Keratinocyte (primary cell): ENCODE results near the gene MED27. TPM values are rescaled to one million over a fixed set of nuclear protein-coding genes. Genes with fewer than 3 reads are reported as not detected.
"Not testable (repeated sequence)": the region's sequence is repeated elsewhere in the genome, so short reads cannot be mapped to it uniquely, and the experiment has no call there.

Experiments used
- DNase-seq: peaks from one replicate; pipeline ENCODE4 v3.0.0-alpha.2; 2011; ENCODE audit warnings: low read depth, missing footprints, low spot score
- FAIRE-seq: peaks from 2 replicates; lab custom pipeline; 2011; peaks lifted over from hg19 to GRCh38; lab: Jason Lieb, UNC
- H2AFZ ChIP-seq: 2 replicates; pipeline ENCODE4 v1.6.0; 2012; ENCODE audit warnings: low read length, control low read depth, inconsistent platforms; ENCODE audit not compliant: control insufficient read depth
- H3K27ac ChIP-seq: 2 replicates; pipeline ENCODE4 v1.5.1; 2011; ENCODE audit warnings: low read length; ENCODE audit not compliant: control insufficient read depth, insufficient read depth
- H3K27me3 ChIP-seq: 3 replicates; pipeline ENCODE4 v1.6.0; 2011; ENCODE audit warnings: low read length; ENCODE audit not compliant: control insufficient read depth, insufficient read depth; ENCODE audit errors: extremely low read depth
- H3K36me3 ChIP-seq, 2 experiments: 2 replicates in 1 of 2; 3 replicates in 1 of 2; pipeline ENCODE4 v1.5.1; 2011; ENCODE audit warnings: low read length in 2 of 2, mild to moderate bottlenecking in 1 of 2; ENCODE audit not compliant: control insufficient read depth in 2 of 2, insufficient read depth in 2 of 2; ENCODE audit errors: extremely low read depth in 1 of 2
- H3K4me1 ChIP-seq: 3 replicates; pipeline ENCODE4 v1.5.1; 2011; ENCODE audit warnings: low read length; ENCODE audit not compliant: control insufficient read depth, insufficient read depth; ENCODE audit errors: extremely low read depth
- H3K4me2 ChIP-seq: 3 replicates; pipeline ENCODE4 v1.6.0; 2011; ENCODE audit warnings: low read depth, low read length; ENCODE audit not compliant: control insufficient read depth, insufficient read depth; ENCODE audit errors: extremely low read depth
- H3K4me3 ChIP-seq, 3 experiments: fragments of 200-600 bp in 1 of 3; sonication (generic) in 1 of 3; 2 replicates in 2 of 3; 3 replicates in 1 of 3; pipeline ENCODE4 v1.5.1; 2011 to 2016; ENCODE audit warnings: low read length in 3 of 3, mild to moderate bottlenecking in 3 of 3, control low read depth in 2 of 3, inconsistent platforms in 1 of 3, low read depth in 1 of 3, mixed read lengths in 1 of 3, mixed run types in 1 of 3, moderate library complexity in 1 of 3; ENCODE audit not compliant: control insufficient read depth in 2 of 3, insufficient read depth in 2 of 3; ENCODE audit errors: extremely low read depth in 1 of 3
- H3K79me2 ChIP-seq: 2 replicates; pipeline ENCODE4 v1.6.0; 2012; ENCODE audit warnings: low read length; ENCODE audit not compliant: control insufficient read depth, insufficient read depth
- H3K9ac ChIP-seq: 3 replicates; pipeline ENCODE4 v1.6.0; 2011; ENCODE audit warnings: low read length; ENCODE audit not compliant: control insufficient read depth, insufficient read depth; ENCODE audit errors: extremely low read depth
- H3K9me1 ChIP-seq: 3 replicates; pipeline ENCODE4 v1.6.0; 2011; ENCODE audit warnings: low read length; ENCODE audit not compliant: control insufficient read depth, insufficient read depth; ENCODE audit errors: extremely low read depth
- H3K9me3 ChIP-seq: 2 replicates; pipeline ENCODE4 v1.5.1; 2012; ENCODE audit warnings: low read depth, low read length; ENCODE audit not compliant: control insufficient read depth
- H4K20me1 ChIP-seq: 3 replicates; pipeline ENCODE4 v1.6.0; 2011; ENCODE audit warnings: low read length; ENCODE audit not compliant: control insufficient read depth, insufficient read depth; ENCODE audit errors: extremely low read depth
- EZH2 ChIP-seq: IDR thresholded peaks from one replicate; pipeline ENCODE4 v1.6.1; 2012; ENCODE audit warnings: inconsistent platforms, mild to moderate bottlenecking, low read length, moderate library complexity
- dilution Hi-C: fragments of 300-500 bp; cut with MboI; formaldehyde crosslinking; loops from one replicate; pipeline ENCODE4 v1.7.0; 2020; ENCODE audit warnings: low sequenced_read_pairs; ENCODE audit not compliant: extremely low pct_ligation_motif_present
- polyA plus RNA-seq, 5 experiments: library from polyadenylated mRNA; depleted of rRNA in 3 of 5; stranded (reverse) in 3 of 5; stranded (forward) in 1 of 5; unstranded in 1 of 5; fragments of >200 nt; gene quantifications; 1 replicate in 1 of 5; 2 replicates in 3 of 5; 3 replicates in 1 of 5; pipeline versions ENCODE4 v1.2.1 to v1.2.3, GENCODE V29; 2011 to 2012; ENCODE audit warnings: missing spikeins in 2 of 5, low read depth in 1 of 5, low replicate concordance in 1 of 5
- TF ChIP-seq, protein P1 (sequence below), 3 experiments: IDR thresholded peaks in 1 of 3; conservative IDR thresholded peaks in 1 of 3; optimal IDR thresholded peaks in 1 of 3; 2 replicates in 2 of 3; 3 replicates in 1 of 3; pipeline versions ENCODE3 to v1.5.1; 2011; ENCODE audit warnings: low read length in 3 of 3, mild to moderate bottlenecking in 3 of 3, moderate library complexity in 2 of 3, control low read depth in 1 of 3, inconsistent platforms in 1 of 3; ENCODE audit not compliant: insufficient read depth in 2 of 3; ENCODE audit errors: extremely low read depth in 1 of 3

Gene MED27
- polyA plus RNA-seq, 1 donor (not counting 4 experiments of a cell fraction or from before 2014, with no cell fraction given) = 39.0 TPM

DNA sequence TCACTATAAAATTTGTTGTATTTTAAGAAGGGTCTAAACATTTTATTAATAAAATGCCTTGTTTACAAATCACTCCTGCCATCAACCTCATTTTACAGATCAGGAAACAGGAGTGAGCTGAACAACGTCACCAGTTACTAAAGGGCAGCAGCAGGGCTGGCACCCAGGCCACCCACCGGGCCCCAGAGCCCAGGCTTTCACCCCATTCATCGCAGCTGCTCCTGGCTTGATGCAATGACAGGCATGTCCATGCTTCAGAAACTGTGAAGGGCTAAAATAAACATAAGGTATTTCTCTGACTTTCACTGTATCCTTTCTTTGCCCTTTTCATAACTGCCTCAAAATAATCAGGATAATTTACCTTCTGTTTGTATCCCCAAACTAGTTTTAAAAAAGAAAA lies 18.1 kb downstream of the MED27 start:
- dilution Hi-C loops = no loop called here
- Histone ChIP-seq H3K4me2 (no peak overlapping the region), H3K4me3 (no peak overlapping the region), H3K79me2 (peaks cover 67% of the 10 kb centered on the region), H4K20me1 (peaks cover 12% of the 10 kb centered on the region), H3K4me1 (peaks cover 5% of the 10 kb centered on the region), H2AFZ (no peak overlapping the region), H3K27me3 (no peaks in the 10 kb centered on the region), H3K27ac (no peak overlapping the region), H3K36me3 (peaks cover 0 to 5% of the 10 kb centered on the region in 2 experiments), H3K9me3 (no peaks in the 10 kb centered on the region), H3K9ac (no peak overlapping the region), H3K9me1 (no peaks in the 10 kb centered on the region)
- FAIRE-seq (no peak), DNase-seq (no peak)
- no peak for TF ChIP-seq EZH2
- TF ChIP-seq, protein P1, sequence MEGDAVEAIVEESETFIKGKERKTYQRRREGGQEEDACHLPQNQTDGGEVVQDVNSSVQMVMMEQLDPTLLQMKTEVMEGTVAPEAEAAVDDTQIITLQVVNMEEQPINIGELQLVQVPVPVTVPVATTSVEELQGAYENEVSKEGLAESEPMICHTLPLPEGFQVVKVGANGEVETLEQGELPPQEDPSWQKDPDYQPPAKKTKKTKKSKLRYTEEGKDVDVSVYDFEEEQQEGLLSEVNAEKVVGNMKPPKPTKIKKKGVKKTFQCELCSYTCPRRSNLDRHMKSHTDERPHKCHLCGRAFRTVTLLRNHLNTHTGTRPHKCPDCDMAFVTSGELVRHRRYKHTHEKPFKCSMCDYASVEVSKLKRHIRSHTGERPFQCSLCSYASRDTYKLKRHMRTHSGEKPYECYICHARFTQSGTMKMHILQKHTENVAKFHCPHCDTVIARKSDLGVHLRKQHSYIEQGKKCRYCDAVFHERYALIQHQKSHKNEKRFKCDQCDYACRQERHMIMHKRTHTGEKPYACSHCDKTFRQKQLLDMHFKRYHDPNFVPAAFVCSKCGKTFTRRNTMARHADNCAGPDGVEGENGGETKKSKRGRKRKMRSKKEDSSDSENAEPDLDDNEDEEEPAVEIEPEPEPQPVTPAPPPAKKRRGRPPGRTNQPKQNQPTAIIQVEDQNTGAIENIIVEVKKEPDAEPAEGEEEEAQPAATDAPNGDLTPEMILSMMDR (optimal IDR thresholded peaks at IDR 0.05 in 1 of 3, IDR thresholded peaks at IDR 0.05 in 1 of 3, conservative IDR thresholded peaks at IDR 0.05 in 1 of 3; ENCODE audit: extremely low read depth in 1 of 3, insufficient read depth in 2 of 3, low read length in 3 of 3) = no peak

GRCh38 chr9:132059361-132059760 lies 20.3 kb downstream of the MED27 start:
- H3K79me2 ChIP-seq = peaks cover 64% of the 10 kb centered on the region
- H3K36me3 ChIP-seq = peaks cover 0 to 2% of the 10 kb centered on the region in 2 experiments
- no peak overlapping the region for H3K27ac ChIP-seq
- H3K4me2 ChIP-seq = no peak overlapping the region
- no peak overlapping the region for H3K4me3 ChIP-seq
- no peak overlapping the region for H2AFZ ChIP-seq
- H3K4me1 ChIP-seq = peaks cover 7% of the 10 kb centered on the region
- FAIRE-seq (no peak), DNase-seq (no peak)
- dilution Hi-C loops = no loop called here
- H3K9me1 ChIP-seq = no peaks in the 10 kb centered on the region
- peaks cover 8% of the 10 kb centered on the region for H4K20me1 ChIP-seq
- TF ChIP-seq, protein P1 (optimal IDR thresholded peaks at IDR 0.05 in 1 of 3, IDR thresholded peaks at IDR 0.05 in 1 of 3, conservative IDR thresholded peaks at IDR 0.05 in 1 of 3; ENCODE audit: extremely low read depth in 1 of 3, insufficient read depth in 2 of 3, low read length in 3 of 3) = no peak
- no peak for TF ChIP-seq EZH2
- H3K27me3 ChIP-seq = no peaks in the 10 kb centered on the region
- H3K9ac ChIP-seq = no peak overlapping the region
- no peaks in the 10 kb centered on the region for H3K9me3 ChIP-seq

GRCh38 chr9:132058226-132058625 lies 21.4 kb downstream of the MED27 start:
- H3K27me3 ChIP-seq, H3K4me2 ChIP-seq, H4K20me1 ChIP-seq, dilution Hi-C loops, H3K9ac ChIP-seq, H3K4me3 ChIP-seq, H3K36me3 ChIP-seq, H3K9me3 ChIP-seq, FAIRE-seq, H3K27ac ChIP-seq, DNase-seq, H3K9me1 ChIP-seq, H2AFZ ChIP-seq, H3K4me1 ChIP-seq: not testable (repeated sequence)
- peaks cover 60% of the 10 kb centered on the region for H3K79me2 ChIP-seq
